Stimulated activated CD8-positive, alpha-beta memory T cell treated with anti-CD3 and anti-CD28 coated beads, Interleukin-12 subunit alpha, Interleukin-12 subunit beta, amount 100 ng/mL, for 1 hour (primary cell): ENCODE measurements around the gene LRRC37A2.
"Not testable (repeated sequence)": the region's sequence is repeated elsewhere in the genome, so short reads cannot be mapped to it uniquely, and the experiment has no call there.

ENCODE experiments used
- DNase-seq: peaks from one replicate; pipeline ENCODE4 v3.0.0-alpha.2; 2020; ENCODE audit warnings: low read depth

The LRRC37A2 gene

GRCh38 chr17:46598344-46598931 lies 86.2 kb downstream of the LRRC37A2 start:
- not testable (repeated sequence) for DNase-seq

GRCh38 chr17:46600767-46601166 lies 88.5 kb downstream of the LRRC37A2 start:
- not testable (repeated sequence) for DNase-seq

- DNase-seq = not testable (repeated sequence)
These were observed 90.9 kb downstream of the LRRC37A2 start for GRCh38 chr17:46603125-46603524.
